Stomach (tissue), 9 donors: ENCODE results near the gene NCAPG. TPM values are rescaled to one million over a fixed set of nuclear protein-coding genes. Genes with fewer than 3 reads are reported as not detected.

ENCODE experiments used
- DNase-seq, 2 donors: peaks; one replicate each; pipeline versions ENCODE4 v3.0.0 to v3.0.0-alpha.2; 2013 to 2019
- H3K27ac ChIP-seq, 5 donors: fragments of 200-600 bp in 4 of 5; sonication (generic) in 4 of 5; one replicate each; pipeline ENCODE4 v1.5.1; 2013 to 2019; ENCODE audit warnings: mild to moderate bottlenecking in 1 of 5, moderate library complexity in 1 of 5
- H3K27me3 ChIP-seq, 3 donors: fragments of 200-600 bp; sonication (generic); one replicate each; pipeline ENCODE4 v1.5.1; 2017 to 2019; ENCODE audit warnings: mixed run types in 1 of 3
- H3K36me3 ChIP-seq, 4 donors: fragments of 200-600 bp; sonication (generic); 1 replicate in 3 of 4; 2 replicates in 1 of 4; pipeline ENCODE4 v1.5.1; 2016 to 2019
- H3K4me1 ChIP-seq, 4 donors: fragments of 200-600 bp; sonication (generic); one replicate each; pipeline ENCODE4 v1.5.1; 2016 to 2019
- H3K4me3 ChIP-seq, 4 donors: fragments of 200-600 bp; sonication (generic) in 3 of 4; one replicate each; pipeline ENCODE4 v1.5.1; 2016 to 2019; ENCODE audit warnings: mild to moderate bottlenecking in 1 of 4
- H3K9me3 ChIP-seq, 4 donors: fragments of 200-600 bp; sonication (generic); one replicate each; pipeline ENCODE4 v1.5.1; 2016 to 2019
- EP300 ChIP-seq: sonication (generic); formaldehyde crosslinking; IDR thresholded peaks from one replicate; pipeline ENCODE4 v1.6.1; 2017; ENCODE audit warnings: antibody characterized with exemption
- POLR2A ChIP-seq, 4 donors: fragments of 450-650 bp; IDR thresholded peaks; one replicate each; pipeline ENCODE4 v1.6.1; 2016; ENCODE audit warnings: antibody characterized with exemption in 4 of 4, control low read depth in 2 of 4, mild to moderate bottlenecking in 1 of 4, moderate library complexity in 1 of 4
- POLR2AphosphoS5 ChIP-seq, 3 donors: sonication (generic); formaldehyde crosslinking; IDR thresholded peaks; one replicate each; pipeline ENCODE4 v1.6.1; 2016; ENCODE audit warnings: antibody characterized with exemption in 3 of 3
- WGBS, 5 donors: extraction: QIAGEN DNeasy Blood & Tissue Kit in 3 of 5; methylation state at CpG; one replicate each; pipeline versions ENCODE4 v1.1.5 to v1.1.7; 2013 to 2018; 5-methylcytosine and 5-hydroxymethylcytosine counted together
- intact Hi-C: fragments of 100-400 bp; cut with DNase I; formaldehyde crosslinking; loops from one replicate; pipeline ENCODE4 v1.15.1; 2023; ENCODE audit warnings: low total_unique reads
- polyA plus RNA-seq, 3 donors: library from polyadenylated mRNA; stranded (reverse); fragments of 200-250 nt; gene quantifications; one replicate each; pipeline ENCODE4 v1.2.3, GENCODE V29; 2013
- total RNA-seq, 5 donors: library from RNA; depleted of rRNA; stranded (reverse); fragments of >200 nt; gene quantifications; one replicate each; pipeline versions ENCODE4 v1.1.0 to v1.2.3, GENCODE V29; 2014 to 2016
- TF ChIP-seq, protein P1 (sequence below), 7 experiments: fragments of 450-650 bp in 4 of 7; fragments of 200-600 bp in 3 of 7; sonication (generic) in 3 of 7; IDR thresholded peaks; one replicate each; pipeline ENCODE4 v1.5.1; 2016 to 2019; ENCODE audit warnings: antibody characterized with exemption in 7 of 7, control low read depth in 2 of 7, mild to moderate bottlenecking in 1 of 7
- donor health status: healthy with polysubstance abuse.
- donor health status: Bipolar disorder and iron deficiency.
- donor health status: healthy.

NCAPG gene
- total and polyA plus RNA-seq, 8 donors, result 0.61 to 16.3 (median 4.5) TPM

DNA sequence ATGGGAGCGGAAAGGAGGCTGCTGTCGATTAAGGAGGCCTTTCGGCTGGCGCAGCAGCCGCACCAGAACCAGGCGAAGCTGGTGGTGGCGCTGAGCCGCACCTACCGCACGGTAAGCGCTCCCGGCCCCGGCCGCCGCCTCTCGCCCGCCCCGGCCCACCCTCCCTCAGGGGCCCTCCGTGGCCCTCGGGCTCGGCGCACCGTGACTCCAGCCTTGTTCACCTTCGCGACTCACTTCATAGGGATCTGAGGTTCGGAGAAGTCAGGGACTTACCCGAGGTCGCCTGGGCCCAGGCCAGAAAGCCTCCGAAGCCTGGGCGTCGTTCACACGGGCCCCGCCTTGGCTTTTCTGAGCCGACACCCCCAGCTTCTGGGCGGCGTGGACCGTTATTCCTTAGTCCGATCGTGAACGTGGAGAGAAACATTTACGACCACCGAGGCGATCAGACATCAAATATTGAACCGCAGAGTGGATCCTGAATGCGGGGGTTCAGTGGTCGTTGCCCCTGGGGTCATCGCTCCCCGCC, 362 bp downstream of the NCAPG start:
- TF ChIP-seq POLR2AphosphoS5 (IDR thresholded peaks at IDR 0.05), result no peak
- TF ChIP-seq, protein P1, sequence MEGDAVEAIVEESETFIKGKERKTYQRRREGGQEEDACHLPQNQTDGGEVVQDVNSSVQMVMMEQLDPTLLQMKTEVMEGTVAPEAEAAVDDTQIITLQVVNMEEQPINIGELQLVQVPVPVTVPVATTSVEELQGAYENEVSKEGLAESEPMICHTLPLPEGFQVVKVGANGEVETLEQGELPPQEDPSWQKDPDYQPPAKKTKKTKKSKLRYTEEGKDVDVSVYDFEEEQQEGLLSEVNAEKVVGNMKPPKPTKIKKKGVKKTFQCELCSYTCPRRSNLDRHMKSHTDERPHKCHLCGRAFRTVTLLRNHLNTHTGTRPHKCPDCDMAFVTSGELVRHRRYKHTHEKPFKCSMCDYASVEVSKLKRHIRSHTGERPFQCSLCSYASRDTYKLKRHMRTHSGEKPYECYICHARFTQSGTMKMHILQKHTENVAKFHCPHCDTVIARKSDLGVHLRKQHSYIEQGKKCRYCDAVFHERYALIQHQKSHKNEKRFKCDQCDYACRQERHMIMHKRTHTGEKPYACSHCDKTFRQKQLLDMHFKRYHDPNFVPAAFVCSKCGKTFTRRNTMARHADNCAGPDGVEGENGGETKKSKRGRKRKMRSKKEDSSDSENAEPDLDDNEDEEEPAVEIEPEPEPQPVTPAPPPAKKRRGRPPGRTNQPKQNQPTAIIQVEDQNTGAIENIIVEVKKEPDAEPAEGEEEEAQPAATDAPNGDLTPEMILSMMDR (IDR thresholded peaks at IDR 0.05), result no peak
- DNase-seq, result no peak
- Histone ChIP-seq H3K36me3 (no peaks in the 10 kb centered on the region), H3K9me3 (no peaks in the 10 kb centered on the region), H3K4me3 (peak overlapping the region; percentile 68 to 88 (median 77)), H3K27me3 (no peaks in the 10 kb centered on the region), H3K27ac (peak overlapping the region in 4 of 5 donors; percentile 96 to 98 (median 97)), H3K4me1 (peaks cover 33 to 59% (median 40%) of the 10 kb centered on the region in 4 donors)
- WGBS, 5 donors, result 0 to 2% (median 0%) methylated on average over 20 to 48 of the region's 48 CpGs
- intact Hi-C loops, result no loop called here

GRCh38 chr4:17812125-17812524, 1.3 kb downstream of the NCAPG start:
- intact Hi-C loops, result no loop called here
- H3K27me3 ChIP-seq, result no peaks in the 10 kb centered on the region
- peak overlapping the region in 1 of 4 donors; percentile 68 for H3K4me3 ChIP-seq
- TF ChIP-seq EP300 (no peak), POLR2AphosphoS5 (IDR thresholded peaks at IDR 0.05) (no peak), POLR2A (IDR thresholded peaks at IDR 0.05) (no peak)
- TF ChIP-seq, protein P1 (IDR thresholded peaks at IDR 0.05), result no peak
- H3K9me3 ChIP-seq, result no peaks in the 10 kb centered on the region
- H3K27ac ChIP-seq, result no peak overlapping the region
- H3K4me1 ChIP-seq, result peaks cover 28 to 49% (median 33%) of the 10 kb centered on the region in 4 donors
- 8 to 16% (median 13%) methylated on average over 3 of the region's 3 CpGs for WGBS, 5 donors
- DNase-seq, result no peak
- no peaks in the 10 kb centered on the region for H3K36me3 ChIP-seq

DNA sequence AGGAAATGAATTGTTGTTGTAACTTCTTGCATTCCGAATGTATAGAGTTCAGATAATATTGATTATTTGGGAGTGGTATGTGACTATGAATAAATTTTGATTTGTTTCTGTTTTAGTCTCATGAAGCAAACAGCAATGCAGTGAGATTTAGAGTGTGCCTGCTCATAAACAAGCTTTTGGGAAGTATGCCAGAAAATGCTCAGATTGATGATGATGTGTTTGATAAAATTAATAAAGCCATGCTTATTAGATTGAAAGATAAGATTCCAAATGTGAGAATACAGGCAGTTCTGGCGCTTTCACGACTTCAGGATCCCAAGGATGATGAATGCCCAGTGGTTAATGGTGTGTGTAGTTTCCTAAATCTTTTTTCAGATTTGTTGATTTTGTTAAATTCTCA, 2.0 kb downstream of the NCAPG start:
- TF ChIP-seq EP300 (no peak), POLR2AphosphoS5 (IDR thresholded peaks at IDR 0.05) (no peak), POLR2A (IDR thresholded peaks at IDR 0.05) (no peak)
- TF ChIP-seq, protein P1 (IDR thresholded peaks at IDR 0.05), result no peak
- H3K4me3 ChIP-seq, result no peak overlapping the region
- H3K36me3 ChIP-seq, result no peaks in the 10 kb centered on the region
- H3K27ac ChIP-seq, result no peak overlapping the region
- WGBS, 5 donors, result 66 to 71% (median 68%) methylated on average over 3 of the region's 3 CpGs
- intact Hi-C loops, result no loop called here
- DNase-seq, result no peak
- no peaks in the 10 kb centered on the region for H3K9me3 ChIP-seq
- H3K27me3 ChIP-seq, result no peaks in the 10 kb centered on the region
- H3K4me1 ChIP-seq, result peaks cover 23 to 42% (median 27%) of the 10 kb centered on the region in 4 donors

- H3K4me3 ChIP-seq, result no peak overlapping the region
- TF ChIP-seq, protein P1 (IDR thresholded peaks at IDR 0.05), result no peak
- TF ChIP-seq POLR2A (IDR thresholded peaks at IDR 0.05), result no peak
- no peak for TF ChIP-seq POLR2AphosphoS5 (IDR thresholded peaks at IDR 0.05)
- no peak for TF ChIP-seq EP300
- peaks cover 10 to 29% (median 16%) of the 10 kb centered on the region in 4 donors for H3K4me1 ChIP-seq
- 71 to 92% (median 85%) methylated on average over 3 of the region's 3 CpGs for WGBS, 5 donors
- intact Hi-C loops, result no loop called here
- H3K27me3 ChIP-seq, result no peaks in the 10 kb centered on the region
- no peaks in the 10 kb centered on the region for H3K9me3 ChIP-seq
- no peak overlapping the region for H3K27ac ChIP-seq
- DNase-seq, result no peak
- no peaks in the 10 kb centered on the region for H3K36me3 ChIP-seq
Measured at GRCh38 chr4:17814140-17814539, 3.4 kb downstream of the NCAPG start.
